Endothelial cell of umbilical vein (primary cell): Measurements from ENCODE around the gene ADSS1. TPM values are rescaled to one million over a fixed set of nuclear protein-coding genes. Genes with fewer than 3 reads are reported as not detected.

Source experiments
- BruUV-seq: library from RNA; stranded (reverse); fragments of 400-500 nt; replicated peaks from 2 replicates; lab custom pipeline; 2021; lab: Mats Ljungman, UMichigan
- CTCF ChIA-PET: fragments of 300-600, 350-600 bp; sonication (Branson Sonifier 250); formaldehyde crosslinking; loops from one replicate; lab custom pipeline; 2021; ENCODE audit warnings: antibody characterized with exemption, inconsistent platforms; lab: Charles Lee
- POLR2A ChIA-PET: fragments of 300-600, 350-600 bp; sonication (Branson Sonifier 250); formaldehyde crosslinking; loops from one replicate; lab custom pipeline; 2021; ENCODE audit warnings: antibody characterized with exemption, inconsistent platforms; lab: Charles Lee
- DNase-seq: peaks from one replicate; pipeline ENCODE4 v3.0.0-alpha.2; 2011; ENCODE audit warnings: low read depth, low spot score
- FAIRE-seq: peaks from 2 replicates; lab custom pipeline; 2011; peaks lifted over from hg19 to GRCh38; lab: Jason Lieb, UNC
- H2AFZ ChIP-seq: 2 replicates; pipeline ENCODE4 v1.6.0; 2012; ENCODE audit warnings: low read depth, low read length, control low read depth, inconsistent platforms
- H3K27ac ChIP-seq: 2 replicates; pipeline ENCODE4 v1.5.1; 2011; ENCODE audit warnings: low read depth, mild to moderate bottlenecking, control low read depth, low read length, moderate library complexity; ENCODE audit not compliant: insufficient read depth
- H3K27me3 ChIP-seq, 2 experiments: 2 replicates each; pipeline versions ENCODE4 v1.6.0 to v1.6.1; 2011; ENCODE audit warnings: low read length in 2 of 2, mixed read lengths in 1 of 2; ENCODE audit not compliant: control insufficient read depth in 2 of 2, insufficient read depth in 2 of 2
- H3K36me3 ChIP-seq, 2 experiments: 2 replicates in 1 of 2; 3 replicates in 1 of 2; pipeline ENCODE4 v1.5.1; 2011; ENCODE audit warnings: low read length in 2 of 2, mild to moderate bottlenecking in 1 of 2, moderate library complexity in 1 of 2; ENCODE audit not compliant: control insufficient read depth in 2 of 2, insufficient read depth in 2 of 2; ENCODE audit errors: extremely low read depth in 1 of 2
- H3K4me1 ChIP-seq: 3 replicates; pipeline ENCODE4 v1.5.1; 2011; ENCODE audit warnings: mild to moderate bottlenecking, low read length; ENCODE audit not compliant: control insufficient read depth, insufficient read depth; ENCODE audit errors: extremely low read depth
- H3K4me2 ChIP-seq: 2 replicates; pipeline ENCODE4 v1.6.1; 2011; ENCODE audit warnings: low read length, control low read depth, mixed read lengths; ENCODE audit not compliant: insufficient read depth
- H3K4me3 ChIP-seq, 3 experiments: fragments of 200-600 bp in 1 of 3; sonication (generic), shearing (Covaris generic) in 1 of 3; replicated peaks in 1 of 3; 2 replicates each; pipeline ENCODE4 v1.5.1; 2011 to 2016; ENCODE audit warnings: control low read depth in 3 of 3, low read length in 3 of 3, mild to moderate bottlenecking in 2 of 3, inconsistent platforms in 1 of 3, low read depth in 1 of 3, moderate library complexity in 1 of 3; ENCODE audit not compliant: insufficient read depth in 1 of 3
- H3K79me2 ChIP-seq: 2 replicates; pipeline ENCODE4 v1.6.0; 2012; ENCODE audit warnings: low read length, inconsistent platforms; ENCODE audit not compliant: control insufficient read depth, insufficient read depth
- H3K9ac ChIP-seq: replicated peaks from 2 replicates; pipeline ENCODE3; 2011; ENCODE audit warnings: low read length, control low read depth; ENCODE audit not compliant: insufficient read depth; ENCODE audit errors: extremely low read depth
- H3K9me1 ChIP-seq: replicated peaks from 3 replicates; pipeline ENCODE4 v1.6.0; 2011; ENCODE audit warnings: mild to moderate bottlenecking, low read length; ENCODE audit not compliant: control insufficient read depth, insufficient read depth; ENCODE audit errors: extremely low read depth
- H3K9me3 ChIP-seq: replicated peaks from 2 replicates; pipeline ENCODE4 v1.5.1; 2012; ENCODE audit warnings: low read length, inconsistent platforms; ENCODE audit not compliant: control insufficient read depth, insufficient read depth
- H4K20me1 ChIP-seq: replicated peaks from 2 replicates; pipeline ENCODE3; 2011; ENCODE audit warnings: mild to moderate bottlenecking, low read length; ENCODE audit not compliant: control insufficient read depth, insufficient read depth; ENCODE audit errors: extremely low read depth
- EZH2 ChIP-seq: IDR thresholded peaks from 2 replicates; pipeline ENCODE4 v1.6.1; 2012; ENCODE audit warnings: borderline replicate concordance, low read depth, mild to moderate bottlenecking, moderate library complexity, low read length, inconsistent platforms; ENCODE audit not compliant: severe bottlenecking
- FOS ChIP-seq: IDR thresholded peaks from 2 replicates; pipeline ENCODE4 v1.6.1; 2011; ENCODE audit warnings: mild to moderate bottlenecking, low read length, moderate library complexity, borderline replicate concordance; ENCODE audit not compliant: insufficient read depth
- GATA2 ChIP-seq: IDR thresholded peaks from 2 replicates; pipeline ENCODE4 v1.7.0; 2011; ENCODE audit warnings: low read depth, mild to moderate bottlenecking, moderate library complexity, mixed read lengths, low read length; ENCODE audit not compliant: insufficient read length, insufficient read depth
- JUN ChIP-seq: IDR thresholded peaks from 2 replicates; pipeline ENCODE4 v1.6.1; 2011; ENCODE audit warnings: borderline replicate concordance, low read depth; ENCODE audit not compliant: insufficient read length, insufficient read depth
- MAX ChIP-seq: IDR thresholded peaks from 2 replicates; pipeline ENCODE4 v1.6.1; 2011; ENCODE audit not compliant: insufficient read depth, insufficient read length
- MYC ChIP-seq: IDR thresholded peaks from one replicate; pipeline ENCODE4 v1.6.1; 2011; ENCODE audit warnings: mild to moderate bottlenecking, low read depth, low read length
- POLR2A ChIP-seq: IDR thresholded peaks from 2 replicates; pipeline ENCODE4 v1.6.1; 2012; ENCODE audit warnings: low read depth, mild to moderate bottlenecking, control low read depth, low read length
- POLR2AphosphoS5 ChIP-seq: IDR thresholded peaks from 2 replicates; pipeline ENCODE4 v1.6.1; 2012; ENCODE audit warnings: low read depth, mild to moderate bottlenecking, control low read depth, low read length, moderate library complexity; ENCODE audit not compliant: insufficient read depth
- dilution Hi-C: fragments of 300-500 bp; cut with MboI; formaldehyde crosslinking; loops from one replicate; pipeline ENCODE4 v1.15.0; 2019; ENCODE audit warnings: low sequenced_read_pairs; ENCODE audit not compliant: extremely low pct_ligation_motif_present
- intact Hi-C: fragments of 100-400 bp; cut with micrococcal nuclease; formaldehyde crosslinking; loops from one replicate; pipeline ENCODE4 v1.10.0; 2022
- polyA plus RNA-seq, 4 experiments: library from polyadenylated mRNA; depleted of rRNA in 3 of 4; stranded (reverse) in 3 of 4; unstranded in 1 of 4; fragments of >200 nt; gene quantifications; 2 replicates each; pipeline versions ENCODE4 v1.2.1 to v1.2.3, GENCODE V29; 2011 to 2012; ENCODE audit warnings: missing spikeins in 1 of 4
- total RNA-seq: library from RNA; stranded (reverse); gene quantifications from 2 replicates; pipeline ENCODE4 v1.2.3, GENCODE V29; 2021
- TF ChIP-seq, protein P1 (sequence below), 2 donors: IDR thresholded peaks; 1 replicate in 1 of 2; 2 replicates in 1 of 2; pipeline ENCODE4 v1.5.1; 2011; ENCODE audit warnings: low read length in 2 of 2, mild to moderate bottlenecking in 2 of 2, moderate library complexity in 2 of 2, control low read depth in 1 of 2, inconsistent platforms in 1 of 2, low read depth in 1 of 2; ENCODE audit not compliant: insufficient read depth in 1 of 2; ENCODE audit errors: extremely low read depth in 1 of 2

Gene ADSS1
- total and polyA plus RNA-seq, 2 donors (not counting 3 experiments of a cell fraction or from before 2014, with no cell fraction given): 1.9 TPM

DNA sequence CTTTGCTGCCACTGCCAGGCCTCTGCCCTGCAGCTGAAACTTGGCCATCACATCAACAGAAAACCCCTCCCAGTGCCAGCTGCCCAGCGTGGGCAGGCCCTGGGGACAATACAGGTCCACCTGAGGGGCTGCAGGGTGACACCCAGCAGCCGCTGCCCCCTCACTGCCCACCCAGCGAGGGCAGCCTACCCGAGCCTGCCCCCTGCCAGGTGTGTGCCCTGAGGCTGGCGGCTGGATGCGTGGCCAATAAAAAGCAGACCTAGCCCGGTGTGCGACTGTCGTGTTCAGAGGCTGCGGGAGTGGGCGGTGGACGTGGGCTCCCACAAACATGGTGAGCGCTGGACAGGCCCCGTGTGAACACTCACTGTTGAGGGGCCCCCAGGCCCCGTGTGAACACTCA is 4.7 kb upstream of the ADSS1 start:
- Histone ChIP-seq H3K27me3 (no peaks in the 10 kb centered on the region), H3K9me3 (no peaks in the 10 kb centered on the region), H3K4me2 (no peak overlapping the region), H3K4me1 (no peaks in the 10 kb centered on the region), H4K20me1 (no peaks in the 10 kb centered on the region), H3K9ac (no peak overlapping the region), H3K79me2 (no peaks in the 10 kb centered on the region), H3K4me3 (no peak overlapping the region), H2AFZ (no peak overlapping the region), H3K27ac (no peak overlapping the region), H3K36me3 (peaks cover 8 to 23% of the 10 kb centered on the region in 2 experiments), H3K9me1 (no peaks in the 10 kb centered on the region)
- no TSS peak for BruUV-seq
- no peak for FAIRE-seq
- POLR2A ChIA-PET: no interaction called here
- DNase-seq: no peak
- TF ChIP-seq JUN (no peak), GATA2 (no peak), MAX (no peak), EZH2 (no peak), MYC (no peak), FOS (no peak), POLR2A (no peak), POLR2AphosphoS5 (no peak)
- TF ChIP-seq, protein P1, sequence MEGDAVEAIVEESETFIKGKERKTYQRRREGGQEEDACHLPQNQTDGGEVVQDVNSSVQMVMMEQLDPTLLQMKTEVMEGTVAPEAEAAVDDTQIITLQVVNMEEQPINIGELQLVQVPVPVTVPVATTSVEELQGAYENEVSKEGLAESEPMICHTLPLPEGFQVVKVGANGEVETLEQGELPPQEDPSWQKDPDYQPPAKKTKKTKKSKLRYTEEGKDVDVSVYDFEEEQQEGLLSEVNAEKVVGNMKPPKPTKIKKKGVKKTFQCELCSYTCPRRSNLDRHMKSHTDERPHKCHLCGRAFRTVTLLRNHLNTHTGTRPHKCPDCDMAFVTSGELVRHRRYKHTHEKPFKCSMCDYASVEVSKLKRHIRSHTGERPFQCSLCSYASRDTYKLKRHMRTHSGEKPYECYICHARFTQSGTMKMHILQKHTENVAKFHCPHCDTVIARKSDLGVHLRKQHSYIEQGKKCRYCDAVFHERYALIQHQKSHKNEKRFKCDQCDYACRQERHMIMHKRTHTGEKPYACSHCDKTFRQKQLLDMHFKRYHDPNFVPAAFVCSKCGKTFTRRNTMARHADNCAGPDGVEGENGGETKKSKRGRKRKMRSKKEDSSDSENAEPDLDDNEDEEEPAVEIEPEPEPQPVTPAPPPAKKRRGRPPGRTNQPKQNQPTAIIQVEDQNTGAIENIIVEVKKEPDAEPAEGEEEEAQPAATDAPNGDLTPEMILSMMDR (IDR thresholded peaks at IDR 0.05; ENCODE audit: extremely low read depth in 1 of 2, insufficient read depth in 1 of 2, low read depth in 1 of 2, low read length in 2 of 2): no peak
- dilution Hi-C loops: no loop called here
- intact Hi-C loops: no loop called here
- CTCF ChIA-PET: no interaction called here
